ENCODE measurements around the gene SLC11A1. TPM values are rescaled to one million over a fixed set of nuclear protein-coding genes. Genes with fewer than 3 reads are reported as not detected.

The SLC11A1 gene
- total RNA-seq, 1 experiment from 2014 or later = under 0.01 TPM

DNA sequence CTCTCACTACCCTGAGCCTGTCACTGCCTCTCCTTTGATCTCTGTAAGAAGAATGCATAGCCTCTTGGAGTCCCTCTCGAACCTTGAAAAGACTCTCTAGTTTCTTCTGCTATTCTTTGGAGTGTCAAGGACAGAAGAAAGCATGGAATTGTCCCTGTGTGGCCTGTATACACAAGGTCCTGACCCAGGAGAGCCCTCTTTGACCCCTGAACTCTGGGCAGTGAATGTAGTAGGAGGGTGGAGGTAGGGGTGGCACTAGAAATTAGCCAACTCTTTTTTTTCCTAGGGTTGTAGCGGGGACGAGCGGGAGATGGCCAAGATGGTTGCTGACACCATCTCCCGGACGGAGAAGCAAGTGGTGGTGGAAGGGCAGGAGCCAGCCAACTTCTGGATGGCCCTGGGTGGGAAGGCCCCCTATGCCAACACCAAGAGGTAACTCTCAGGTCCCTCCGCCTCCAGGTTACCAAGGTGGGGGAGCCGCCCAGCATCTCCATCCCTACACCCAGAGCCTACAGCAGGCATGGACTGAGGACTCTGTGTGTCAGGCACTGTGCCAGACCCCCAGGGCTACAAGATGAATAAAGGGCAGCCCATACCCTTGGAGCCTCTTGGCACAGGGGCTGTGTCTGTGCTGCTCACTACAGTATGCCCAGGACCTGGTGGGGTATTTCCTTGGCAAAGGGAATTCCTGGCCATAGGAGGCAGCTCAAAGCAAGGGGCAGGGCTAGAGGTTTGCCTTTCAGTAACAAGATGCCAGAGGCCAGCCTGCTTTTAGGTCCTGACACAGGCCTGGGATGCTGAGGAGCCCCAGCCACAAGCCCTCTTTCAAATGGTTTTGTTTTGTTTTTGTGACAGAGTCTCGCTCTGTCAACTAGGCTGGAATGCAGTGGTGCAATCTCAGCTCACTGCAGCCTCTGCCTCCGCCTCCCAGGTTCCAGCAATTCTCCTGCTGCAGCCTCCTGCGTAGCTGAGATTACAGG lies 53.2 kb downstream of the SLC11A1 start:
- no peak for DNase-seq (ENCODE audit: low read depth)

DNA sequence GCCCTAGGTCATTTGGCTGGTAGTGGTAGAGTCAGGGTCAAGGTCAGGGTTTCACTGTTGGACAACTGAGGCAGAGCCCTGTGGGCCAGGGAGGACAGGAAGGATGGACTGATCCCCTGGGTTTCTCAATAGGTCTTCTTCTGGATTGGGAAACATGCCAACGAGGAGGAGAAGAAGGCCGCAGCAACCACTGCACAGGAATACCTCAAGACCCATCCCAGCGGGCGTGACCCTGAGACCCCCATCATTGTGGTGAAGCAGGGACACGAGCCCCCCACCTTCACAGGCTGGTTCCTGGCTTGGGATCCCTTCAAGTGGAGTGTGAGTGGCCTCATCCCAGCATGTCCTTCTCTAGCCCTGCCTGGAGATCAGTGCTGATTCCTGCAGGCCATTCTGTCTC lies 54.9 kb downstream of the SLC11A1 start:
- DNase-seq (ENCODE audit: low read depth) = no peak

DNA sequence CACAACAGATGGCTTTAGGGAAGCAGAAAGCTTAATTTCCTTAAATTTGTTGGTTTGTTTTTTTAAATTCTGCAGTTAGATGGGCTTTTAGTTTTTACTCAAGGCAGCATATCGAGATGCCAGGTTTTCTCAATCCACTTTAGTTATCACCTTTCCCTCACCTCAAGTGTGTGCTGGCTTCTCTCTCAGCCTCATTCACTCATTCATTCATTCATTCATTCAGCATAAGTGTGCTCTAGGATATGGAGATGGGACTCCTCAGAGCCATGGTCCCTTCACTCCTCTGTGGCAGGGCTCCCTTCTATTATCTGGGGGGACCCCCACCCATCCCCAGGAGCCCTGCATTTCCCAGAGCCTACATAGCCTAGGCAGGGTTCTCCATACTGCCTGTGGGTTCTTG lies 55.9 kb downstream of the SLC11A1 start:
- no peak for DNase-seq (ENCODE audit: low read depth)

DNA sequence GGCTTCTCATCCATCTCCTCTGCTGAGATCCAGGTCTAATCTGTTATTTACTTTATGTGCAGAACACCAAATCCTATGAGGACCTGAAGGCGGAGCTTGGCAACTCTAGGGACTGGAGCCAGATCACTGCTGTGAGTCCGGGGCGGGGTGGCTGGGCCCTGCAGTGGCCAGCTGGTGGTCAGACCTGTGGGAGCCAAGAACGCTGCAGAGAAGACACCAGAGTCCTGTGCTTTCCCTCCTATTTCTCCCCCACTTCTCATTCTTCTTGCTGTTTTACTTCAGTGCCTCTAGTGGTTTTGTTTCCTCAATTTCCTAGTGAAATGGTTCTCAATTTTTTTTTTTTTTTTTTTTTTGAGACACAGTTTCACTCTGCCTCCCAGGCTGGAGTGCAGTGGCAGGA lies 56.5 kb downstream of the SLC11A1 start:
- DNase-seq (ENCODE audit: low read depth) = no peak

DNA sequence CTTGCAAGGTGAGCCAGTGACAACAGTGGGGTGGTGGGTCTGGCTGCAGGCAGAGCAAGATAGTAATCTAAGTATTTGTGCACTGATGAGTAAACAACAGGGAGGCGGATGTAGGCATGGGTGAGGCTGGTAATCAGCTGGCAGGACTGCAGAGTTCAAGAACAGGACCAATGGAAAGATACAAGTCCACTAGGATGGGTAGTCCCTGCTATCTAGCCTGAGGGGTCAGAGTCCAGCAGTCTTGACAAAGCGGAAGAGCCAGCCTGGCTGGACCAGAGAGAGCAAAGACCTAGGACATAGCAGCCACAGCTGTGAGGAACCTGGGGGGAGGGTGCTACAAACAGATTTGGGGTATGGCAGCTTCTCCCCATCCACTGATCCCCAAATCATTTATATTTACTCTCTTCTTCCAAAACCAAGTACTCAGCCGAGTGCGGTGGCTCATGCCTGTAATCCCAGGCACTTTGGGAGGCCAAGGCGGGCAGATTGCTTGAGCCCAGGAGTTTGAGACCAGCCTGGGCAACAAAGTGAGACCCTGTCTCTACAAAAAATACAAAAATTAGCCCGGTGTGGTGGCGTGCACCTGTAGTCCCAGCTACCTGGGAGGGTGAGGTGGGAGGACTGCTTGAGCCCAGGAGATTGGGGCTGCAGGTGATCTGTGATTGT lies 62.8 kb downstream of the SLC11A1 start:
- DNase-seq (ENCODE audit: low read depth) = no peak

DNA sequence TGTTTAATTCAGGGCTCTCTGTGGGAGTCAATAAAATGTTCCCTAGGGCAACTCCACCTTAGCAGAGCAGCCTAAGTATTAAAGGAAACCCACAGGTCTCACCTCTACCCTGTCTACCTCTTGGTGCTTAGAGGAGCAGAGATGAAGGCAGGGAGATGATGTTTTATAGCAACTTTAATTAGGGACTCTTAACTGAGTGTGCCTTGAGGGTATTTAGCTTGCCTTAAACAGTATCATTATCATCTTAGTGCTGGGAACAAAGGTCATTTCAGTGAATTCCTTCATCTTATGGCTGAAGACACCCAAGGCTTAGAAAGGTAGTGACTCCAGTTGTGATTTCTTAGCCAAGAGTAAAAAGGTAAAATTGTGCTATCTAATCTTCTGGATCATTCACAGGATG lies 63.5 kb downstream of the SLC11A1 start:
- no peak for DNase-seq (ENCODE audit: low read depth)

Other genes starting within 250 kb of the SLC11A1 start
- gene CXCR1, start 215.3 kb upstream of the SLC11A1 start, total RNA-seq (2014; rRNA removed; shearing (Covaris generic)) = not detected in 2 replicates
- 600 and 648 TPM in 2 replicates for gene ARPC2, start 165.1 kb upstream of the SLC11A1 start, total RNA-seq (2014; rRNA removed; shearing (Covaris generic))
- gene GPBAR1, start 121.3 kb upstream of the SLC11A1 start, total RNA-seq (2014; rRNA removed; shearing (Covaris generic)) = 0.12 TPM in 1 of 2 replicates, not detected in the other
- gene AAMP, start 112.1 kb upstream of the SLC11A1 start, total RNA-seq (2014; rRNA removed; shearing (Covaris generic)) = 126 and 163 TPM in 2 replicates
- gene PNKD, start 111.8 kb upstream of the SLC11A1 start, total RNA-seq (2014; rRNA removed; shearing (Covaris generic)) = 85.5 and 98.8 TPM in 2 replicates
- gene TMBIM1, start 89.8 kb upstream of the SLC11A1 start, total RNA-seq (2014; rRNA removed; shearing (Covaris generic)) = 151 and 154 TPM in 2 replicates
- gene CATIP, start 25.4 kb upstream of the SLC11A1 start, total RNA-seq (2014; rRNA removed; shearing (Covaris generic)) = not detected in 2 replicates
- gene CTDSP1, start 17.6 kb downstream of the SLC11A1 start, total RNA-seq (2014; rRNA removed; shearing (Covaris generic)) = 62.4 and 87.2 TPM in 2 replicates
- not detected in 2 replicates for gene VIL1, start 36.9 kb downstream of the SLC11A1 start, total RNA-seq (2014; rRNA removed; shearing (Covaris generic))
- gene USP37, start 186.1 kb downstream of the SLC11A1 start, total RNA-seq (2014; rRNA removed; shearing (Covaris generic)) = 12.0 and 12.3 TPM in 2 replicates
- gene CNOT9, start 186.6 kb downstream of the SLC11A1 start, total RNA-seq (2014; rRNA removed; shearing (Covaris generic)) = 90.0 and 100 TPM in 2 replicates
- 8.5 and 10.2 TPM in 2 replicates for gene PLCD4, start 225.6 kb downstream of the SLC11A1 start, total RNA-seq (2014; rRNA removed; shearing (Covaris generic))